WTC11 (cell line): ENCODE results near the gene CST3.

Experiments used
- ELF4 ChIP-seq: sonication (generic); formaldehyde crosslinking; IDR thresholded peaks from 2 replicates; pipeline ENCODE4 v1.8.1; 2022; ENCODE audit warnings: low read depth, mild to moderate bottlenecking, moderate library complexity, missing genetic modification reagents
- TP53 ChIP-seq: sonication (generic); formaldehyde crosslinking; IDR thresholded peaks from 2 replicates; pipeline ENCODE4 v1.8.1; 2023; ENCODE audit warnings: mild to moderate bottlenecking, missing genetic modification reagents
- TF ChIP-seq, protein P1 (sequence below): fragments of 200-600 bp; IDR thresholded peaks from 2 replicates; pipeline ENCODE4 v1.8.0; 2022; ENCODE audit warnings: antibody characterized with exemption
- TF ChIP-seq, protein P2 (sequence below): sonication (generic); formaldehyde crosslinking; IDR thresholded peaks from 2 replicates; pipeline ENCODE4 v1.8.0; 2022; ENCODE audit warnings: mild to moderate bottlenecking, missing genetic modification reagents
- TF ChIP-seq, protein P3 (sequence below): sonication (generic); formaldehyde crosslinking; IDR thresholded peaks from 2 replicates; pipeline ENCODE4 v1.8.0; 2022; ENCODE audit warnings: mild to moderate bottlenecking, missing genetic modification reagents

- TF ChIP-seq, protein P1, sequence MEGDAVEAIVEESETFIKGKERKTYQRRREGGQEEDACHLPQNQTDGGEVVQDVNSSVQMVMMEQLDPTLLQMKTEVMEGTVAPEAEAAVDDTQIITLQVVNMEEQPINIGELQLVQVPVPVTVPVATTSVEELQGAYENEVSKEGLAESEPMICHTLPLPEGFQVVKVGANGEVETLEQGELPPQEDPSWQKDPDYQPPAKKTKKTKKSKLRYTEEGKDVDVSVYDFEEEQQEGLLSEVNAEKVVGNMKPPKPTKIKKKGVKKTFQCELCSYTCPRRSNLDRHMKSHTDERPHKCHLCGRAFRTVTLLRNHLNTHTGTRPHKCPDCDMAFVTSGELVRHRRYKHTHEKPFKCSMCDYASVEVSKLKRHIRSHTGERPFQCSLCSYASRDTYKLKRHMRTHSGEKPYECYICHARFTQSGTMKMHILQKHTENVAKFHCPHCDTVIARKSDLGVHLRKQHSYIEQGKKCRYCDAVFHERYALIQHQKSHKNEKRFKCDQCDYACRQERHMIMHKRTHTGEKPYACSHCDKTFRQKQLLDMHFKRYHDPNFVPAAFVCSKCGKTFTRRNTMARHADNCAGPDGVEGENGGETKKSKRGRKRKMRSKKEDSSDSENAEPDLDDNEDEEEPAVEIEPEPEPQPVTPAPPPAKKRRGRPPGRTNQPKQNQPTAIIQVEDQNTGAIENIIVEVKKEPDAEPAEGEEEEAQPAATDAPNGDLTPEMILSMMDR, result peak; percentile 83
- no peak for TF ChIP-seq ELF4 (CRISPR knock-in tag)
- TF ChIP-seq, protein P2, sequence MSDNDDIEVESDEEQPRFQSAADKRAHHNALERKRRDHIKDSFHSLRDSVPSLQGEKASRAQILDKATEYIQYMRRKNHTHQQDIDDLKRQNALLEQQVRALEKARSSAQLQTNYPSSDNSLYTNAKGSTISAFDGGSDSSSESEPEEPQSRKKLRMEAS, result no peak
- TF ChIP-seq, protein P3, sequence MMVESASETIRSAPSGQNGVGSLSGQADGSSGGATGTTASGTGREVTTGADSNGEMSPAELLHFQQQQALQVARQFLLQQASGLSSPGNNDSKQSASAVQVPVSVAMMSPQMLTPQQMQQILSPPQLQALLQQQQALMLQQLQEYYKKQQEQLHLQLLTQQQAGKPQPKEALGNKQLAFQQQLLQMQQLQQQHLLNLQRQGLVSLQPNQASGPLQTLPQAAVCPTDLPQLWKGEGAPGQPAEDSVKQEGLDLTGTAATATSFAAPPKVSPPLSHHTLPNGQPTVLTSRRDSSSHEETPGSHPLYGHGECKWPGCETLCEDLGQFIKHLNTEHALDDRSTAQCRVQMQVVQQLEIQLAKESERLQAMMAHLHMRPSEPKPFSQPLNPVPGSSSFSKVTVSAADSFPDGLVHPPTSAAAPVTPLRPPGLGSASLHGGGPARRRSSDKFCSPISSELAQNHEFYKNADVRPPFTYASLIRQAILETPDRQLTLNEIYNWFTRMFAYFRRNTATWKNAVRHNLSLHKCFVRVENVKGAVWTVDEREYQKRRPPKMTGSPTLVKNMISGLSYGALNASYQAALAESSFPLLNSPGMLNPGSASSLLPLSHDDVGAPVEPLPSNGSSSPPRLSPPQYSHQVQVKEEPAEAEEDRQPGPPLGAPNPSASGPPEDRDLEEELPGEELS, result no peak
- no peak for TF ChIP-seq TP53 (CRISPR knock-in tag)
These were observed 31.1 kb downstream of the CST3 start for GRCh38 chr20:23606652-23607049.
